Nephron (organoid): ENCODE data around the gene MORN4.

ENCODE experiments used
- H3K27ac Mint-ChIP-seq, 3 experiments: 2 replicates each; pipeline ENCODE4 v1.8.0; 2020; ENCODE audit warnings: mixed read lengths in 3 of 3, mild to moderate bottlenecking in 2 of 3, moderate library complexity in 1 of 3
- H3K27me3 Mint-ChIP-seq: 2 replicates; pipeline ENCODE4 v1.8.0; 2021; ENCODE audit warnings: low read depth, mild to moderate bottlenecking, moderate library complexity, mixed read lengths
- H3K36me3 Mint-ChIP-seq: 2 replicates; pipeline ENCODE4 v1.8.0; 2020; ENCODE audit warnings: low read depth, mixed read lengths
- H3K4me1 Mint-ChIP-seq: 2 replicates; pipeline ENCODE4 v1.8.0; 2020; ENCODE audit warnings: mixed read lengths
- H3K4me3 Mint-ChIP-seq, 3 experiments: 2 replicates each; pipeline ENCODE4 v1.8.0; 2020; ENCODE audit warnings: mild to moderate bottlenecking in 3 of 3, mixed read lengths in 3 of 3, moderate library complexity in 2 of 3
- H3K9me3 Mint-ChIP-seq: 2 replicates; pipeline ENCODE4 v1.8.0; 2020; ENCODE audit warnings: mixed read lengths
- TF ChIP-seq, protein P1 (sequence below), 3 experiments: fragments of 200-600 bp; sonication (generic); IDR thresholded peaks; one replicate each; pipeline ENCODE4 v1.5.0; 2021; ENCODE audit warnings: antibody characterized with exemption in 3 of 3; ENCODE audit not compliant: unreplicated experiment in 3 of 3

Gene MORN4

DNA sequence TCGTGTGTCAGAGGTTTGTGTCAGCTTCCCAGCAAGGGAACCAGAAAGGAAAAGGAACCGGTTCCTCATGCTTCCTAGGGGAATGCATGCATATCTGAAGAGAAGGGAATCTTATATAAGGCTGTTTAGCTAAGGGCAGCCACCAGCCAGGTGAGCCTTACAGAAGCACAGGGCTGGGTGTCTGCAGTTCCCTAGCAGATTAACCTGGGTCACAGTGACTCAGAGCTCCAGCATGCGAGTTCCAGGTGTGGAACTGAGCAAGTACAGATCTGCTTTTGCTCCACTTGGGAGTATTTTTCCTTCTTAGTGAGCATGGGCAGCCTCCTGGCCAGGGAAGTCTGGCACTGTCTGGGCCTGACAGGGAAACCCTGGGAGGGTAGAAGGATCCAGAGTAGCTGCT is 61.7 kb downstream of the MORN4 start:
- TF ChIP-seq, protein P1, sequence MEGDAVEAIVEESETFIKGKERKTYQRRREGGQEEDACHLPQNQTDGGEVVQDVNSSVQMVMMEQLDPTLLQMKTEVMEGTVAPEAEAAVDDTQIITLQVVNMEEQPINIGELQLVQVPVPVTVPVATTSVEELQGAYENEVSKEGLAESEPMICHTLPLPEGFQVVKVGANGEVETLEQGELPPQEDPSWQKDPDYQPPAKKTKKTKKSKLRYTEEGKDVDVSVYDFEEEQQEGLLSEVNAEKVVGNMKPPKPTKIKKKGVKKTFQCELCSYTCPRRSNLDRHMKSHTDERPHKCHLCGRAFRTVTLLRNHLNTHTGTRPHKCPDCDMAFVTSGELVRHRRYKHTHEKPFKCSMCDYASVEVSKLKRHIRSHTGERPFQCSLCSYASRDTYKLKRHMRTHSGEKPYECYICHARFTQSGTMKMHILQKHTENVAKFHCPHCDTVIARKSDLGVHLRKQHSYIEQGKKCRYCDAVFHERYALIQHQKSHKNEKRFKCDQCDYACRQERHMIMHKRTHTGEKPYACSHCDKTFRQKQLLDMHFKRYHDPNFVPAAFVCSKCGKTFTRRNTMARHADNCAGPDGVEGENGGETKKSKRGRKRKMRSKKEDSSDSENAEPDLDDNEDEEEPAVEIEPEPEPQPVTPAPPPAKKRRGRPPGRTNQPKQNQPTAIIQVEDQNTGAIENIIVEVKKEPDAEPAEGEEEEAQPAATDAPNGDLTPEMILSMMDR (IDR thresholded peaks at IDR 0.05; ENCODE audit: unreplicated experiment in 3 of 3) = no peak
- Mint-ChIP-seq H3K27ac (peak overlapping the region; percentile 64 to 88 (median 71)), H3K4me3 (no peak overlapping the region), H3K4me1 (peaks cover 31% of the 10 kb centered on the region), H3K27me3 (peaks cover 4% of the 10 kb centered on the region), H3K9me3 (no peaks in the 10 kb centered on the region), H3K36me3 (no peaks in the 10 kb centered on the region)

DNA sequence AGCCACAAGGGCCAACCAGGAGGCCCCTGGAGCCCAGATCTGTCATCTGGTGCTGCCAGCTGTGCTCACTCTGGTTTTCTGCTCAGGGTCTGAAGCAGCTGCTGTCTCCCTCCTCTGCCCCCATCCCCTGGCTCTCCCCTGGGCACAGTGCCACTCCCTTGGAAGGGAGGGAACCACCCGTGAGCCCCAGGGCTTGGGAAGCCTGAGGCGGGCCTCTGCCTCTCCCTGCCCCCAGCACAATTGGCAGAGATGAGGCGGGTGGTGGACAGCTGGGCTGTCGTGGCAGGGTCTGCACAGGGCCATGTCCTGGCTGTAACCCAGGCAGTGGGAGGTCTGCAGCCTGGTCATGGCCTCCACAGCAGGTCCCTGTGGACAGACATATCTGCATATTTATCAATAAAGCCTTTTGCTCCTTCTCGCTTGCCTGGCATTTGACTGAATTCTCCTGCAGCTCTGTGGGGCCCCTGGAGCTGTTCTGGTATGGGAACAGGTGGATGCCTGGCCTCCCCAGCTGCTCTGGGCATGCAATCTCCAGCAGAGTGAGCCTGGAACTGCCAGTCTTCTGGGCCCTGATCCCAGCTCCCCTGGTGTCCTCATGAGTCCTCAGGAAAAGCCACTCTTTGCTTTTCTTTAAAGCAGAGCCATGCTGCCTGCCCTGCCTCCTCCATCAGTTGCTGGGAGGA is 62.4 kb downstream of the MORN4 start:
- no peaks in the 10 kb centered on the region for H3K9me3 Mint-ChIP-seq
- peaks cover 4% of the 10 kb centered on the region for H3K27me3 Mint-ChIP-seq
- peaks cover 31% of the 10 kb centered on the region for H3K4me1 Mint-ChIP-seq
- peak overlapping the region; percentile 64 to 88 (median 71) for H3K27ac Mint-ChIP-seq
- no peaks in the 10 kb centered on the region for H3K36me3 Mint-ChIP-seq
- TF ChIP-seq, protein P1 (IDR thresholded peaks at IDR 0.05; ENCODE audit: unreplicated experiment in 3 of 3) = no peak
- H3K4me3 Mint-ChIP-seq = no peak overlapping the region

DNA sequence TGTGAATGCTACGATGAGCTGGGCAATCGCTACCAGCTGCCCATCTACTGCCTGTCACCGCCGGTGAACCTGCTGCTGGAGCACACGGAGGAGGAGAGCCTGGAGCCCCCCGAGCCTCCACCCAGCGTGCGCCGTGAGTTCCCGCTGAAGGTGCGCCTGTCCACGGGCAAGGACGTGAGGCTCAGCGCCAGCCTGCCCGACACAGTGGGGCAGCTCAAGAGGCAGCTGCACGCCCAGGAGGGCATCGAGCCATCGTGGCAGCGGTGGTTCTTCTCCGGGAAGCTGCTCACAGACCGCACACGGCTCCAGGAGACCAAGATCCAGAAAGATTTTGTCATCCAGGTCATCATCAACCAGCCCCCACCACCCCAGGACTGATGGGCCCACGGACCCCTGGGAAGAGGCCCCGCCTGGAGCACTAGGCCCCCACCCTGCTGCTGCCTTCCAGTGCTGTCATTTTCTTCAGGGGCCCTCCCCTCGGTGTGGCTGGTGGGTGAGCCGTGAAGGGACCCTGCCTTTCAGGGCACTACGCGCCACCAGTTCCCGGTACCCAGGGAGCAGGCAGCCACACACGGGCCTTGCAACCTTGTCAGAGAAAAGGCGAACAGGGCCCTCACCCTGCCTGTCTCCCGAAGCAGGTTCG is 63.0 kb downstream of the MORN4 start:
- TF ChIP-seq, protein P1 (IDR thresholded peaks at IDR 0.05; ENCODE audit: unreplicated experiment in 3 of 3) = no peak
- Mint-ChIP-seq H3K36me3 (no peaks in the 10 kb centered on the region), H3K9me3 (no peaks in the 10 kb centered on the region), H3K4me3 (no peak overlapping the region), H3K27me3 (peaks cover 4% of the 10 kb centered on the region), H3K4me1 (peaks cover 31% of the 10 kb centered on the region), H3K27ac (no peak overlapping the region)

DNA sequence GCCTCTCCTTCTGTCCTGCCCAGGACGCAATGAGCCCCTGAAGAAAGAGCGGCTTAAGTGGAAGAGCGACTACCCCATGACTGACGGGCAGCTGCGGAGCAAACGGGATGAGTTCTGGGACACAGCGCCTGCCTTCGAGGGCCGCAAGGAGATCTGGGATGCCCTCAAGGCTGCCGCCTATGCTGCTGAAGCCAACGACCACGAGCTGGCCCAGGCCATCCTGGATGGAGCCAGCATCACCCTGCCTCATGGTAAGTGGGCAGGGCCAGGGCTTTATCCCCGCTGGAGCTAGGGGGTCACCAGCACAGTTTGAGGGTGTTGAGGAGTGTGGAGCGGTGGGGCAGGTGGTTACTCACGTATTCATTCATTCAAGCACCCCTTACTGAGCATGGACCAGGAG is 65.4 kb downstream of the MORN4 start:
- no peak overlapping the region for H3K27ac Mint-ChIP-seq
- TF ChIP-seq, protein P1 (IDR thresholded peaks at IDR 0.05; ENCODE audit: unreplicated experiment in 3 of 3) = no peak
- peaks cover 4% of the 10 kb centered on the region for H3K27me3 Mint-ChIP-seq
- peaks cover 17% of the 10 kb centered on the region for H3K4me1 Mint-ChIP-seq
- H3K36me3 Mint-ChIP-seq = no peaks in the 10 kb centered on the region
- H3K9me3 Mint-ChIP-seq = no peaks in the 10 kb centered on the region
- no peak overlapping the region for H3K4me3 Mint-ChIP-seq

DNA sequence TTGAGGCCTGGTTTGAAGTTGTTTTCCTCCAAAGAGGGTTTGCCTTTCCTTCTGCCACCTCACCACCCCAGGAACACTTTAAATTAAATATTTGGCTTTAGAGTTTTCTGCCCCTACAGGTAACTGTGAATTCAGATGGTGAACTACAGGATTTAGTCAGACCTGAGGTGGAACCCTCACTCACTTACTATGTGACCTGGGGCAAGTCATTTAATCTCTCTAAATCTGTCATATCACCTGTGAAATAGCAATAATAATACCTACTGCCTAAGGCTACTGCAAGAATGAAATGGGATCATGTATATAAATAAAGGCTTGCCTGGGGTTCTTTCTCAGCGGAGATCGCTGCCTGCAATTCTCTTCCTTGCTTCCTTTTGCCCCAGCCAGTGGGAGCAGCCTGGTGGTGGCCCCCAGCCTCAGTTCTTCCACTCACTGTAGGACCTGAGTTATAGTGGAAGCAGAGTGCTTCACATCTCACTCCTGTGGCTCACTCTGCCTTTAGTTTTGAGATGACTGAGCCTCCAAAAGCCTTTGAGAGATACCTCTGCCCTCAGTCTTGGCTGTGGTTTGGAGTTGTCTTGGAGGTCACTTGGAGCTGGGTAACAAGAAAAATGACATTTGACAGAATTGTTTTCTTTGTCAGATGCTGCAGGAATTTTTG is 66.8 kb downstream of the MORN4 start:
- H3K27me3 Mint-ChIP-seq = peaks cover 4% of the 10 kb centered on the region
- TF ChIP-seq, protein P1 (IDR thresholded peaks at IDR 0.05; ENCODE audit: unreplicated experiment in 3 of 3) = no peak
- no peaks in the 10 kb centered on the region for H3K9me3 Mint-ChIP-seq
- no peaks in the 10 kb centered on the region for H3K36me3 Mint-ChIP-seq
- H3K4me3 Mint-ChIP-seq = no peak overlapping the region
- H3K4me1 Mint-ChIP-seq = peaks cover 6% of the 10 kb centered on the region
- H3K27ac Mint-ChIP-seq = peak overlapping the region in 1 of 3 experiments; percentile 25
